K562 (cell line): ENCODE results near the gene BCCIP. TPM values are rescaled to one million over a fixed set of nuclear protein-coding genes. Genes with fewer than 3 reads are reported as not detected.
A peak's percentile ranks its signal among the peaks of the same experiment; 100 is the strongest.

Source experiments
- ATAC-seq: fragments of 200-7000 bp; cut with Tn5 transposase; 3 replicates; pipeline ENCODE4 v1.9.1; 2020; ENCODE audit warnings: moderate library complexity
- BruUV-seq: library from RNA; stranded (reverse); fragments of 400-500 nt; replicated peaks from 2 replicates; lab custom pipeline; 2021; lab: Mats Ljungman, UMichigan
- CTCF ChIA-PET: fragments of 300-600 bp; formaldehyde crosslinking; extraction: SDS; loops from one replicate; lab custom pipeline; 2021; ENCODE audit warnings: low intra/inter-chr PET ratio; lab: Yijun Ruan, JAX
- POLR2A ChIA-PET: fragments of 300-600, 350-650 bp; sonication (Branson Sonifier 250); formaldehyde crosslinking; extraction: SDS; loops from one replicate; lab custom pipeline; 2021; ENCODE audit warnings: antibody characterized with exemption, inconsistent platforms; lab: Yijun Ruan, JAX
- DNase-seq, 4 experiments: peaks; one replicate each; pipeline versions ENCODE4 v3.0.0 to v3.0.0-alpha.2; 2011 to 2018; ENCODE audit warnings: low spot score in 3 of 4, mixed read lengths in 3 of 4; ENCODE audit errors: extremely low read depth in 1 of 4
- FAIRE-seq: peaks from 2 replicates; lab custom pipeline; 2011; peaks lifted over from hg19 to GRCh38; lab: Jason Lieb, UNC
- H2AFZ ChIP-seq: 2 replicates; pipeline ENCODE4 v1.6.0; 2011; ENCODE audit warnings: low read depth, low read length, control low read depth, inconsistent platforms
- H3K27ac ChIP-seq: fragments of 200-600 bp; 3 replicates; pipeline ENCODE4 v1.8.0; 2011; ENCODE audit warnings: low read depth, mild to moderate bottlenecking, control low read depth, inconsistent platforms, low read length, moderate library complexity, mixed read lengths; ENCODE audit errors: extremely low read depth
- H3K27me3 ChIP-seq, 2 experiments: fragments of 300-600 bp in 1 of 2; 2 replicates in 1 of 2; 3 replicates in 1 of 2; pipeline versions ENCODE4 v1.6.0 to v1.8.0; 2011; ENCODE audit warnings: inconsistent platforms in 2 of 2, low read length in 2 of 2, mild to moderate bottlenecking in 1 of 2, mixed read lengths in 1 of 2, moderate library complexity in 1 of 2; ENCODE audit not compliant: control insufficient read depth in 2 of 2, insufficient read depth in 2 of 2
- H3K36me3 ChIP-seq: fragments of 300-600 bp; 3 replicates; pipeline ENCODE4 v1.8.0; 2011; ENCODE audit warnings: mild to moderate bottlenecking, low read length, inconsistent platforms; ENCODE audit not compliant: control insufficient read depth, insufficient read depth
- H3K4me1 ChIP-seq, 2 experiments: fragments of 200-600 bp in 1 of 2; replicated peaks in 1 of 2; 2 replicates in 1 of 2; 3 replicates in 1 of 2; pipeline versions ENCODE4 v1.5.1 to v1.8.0; 2011; ENCODE audit warnings: inconsistent platforms in 2 of 2, low read length in 2 of 2, mild to moderate bottlenecking in 1 of 2, mixed read lengths in 1 of 2, moderate library complexity in 1 of 2; ENCODE audit not compliant: control insufficient read depth in 2 of 2, insufficient read depth in 2 of 2
- H3K4me2 ChIP-seq: 2 replicates; pipeline ENCODE4 v1.6.1; 2011; ENCODE audit warnings: low read length, control low read depth, inconsistent platforms, mixed read lengths; ENCODE audit not compliant: insufficient read depth
- H3K4me3 ChIP-seq: fragments of 200-600 bp; sonication (generic), shearing (Covaris generic); 2 replicates; pipeline ENCODE4 v1.5.1; 2016; ENCODE audit warnings: control low read depth, inconsistent platforms
- H3K79me2 ChIP-seq: fragments of 200-600 bp; 3 replicates; pipeline ENCODE4 v1.8.0; 2011; ENCODE audit warnings: low read length, inconsistent platforms; ENCODE audit not compliant: control insufficient read depth, insufficient read depth
- H3K9ac ChIP-seq, 2 experiments: 2 replicates each; pipeline versions ENCODE4 v1.6.0 to v1.6.1; 2011; ENCODE audit warnings: low read depth in 2 of 2, low read length in 2 of 2, control low read depth in 1 of 2, inconsistent platforms in 1 of 2, mild to moderate bottlenecking in 1 of 2, mixed read lengths in 1 of 2; ENCODE audit not compliant: insufficient read depth in 1 of 2
- H3K9me1 ChIP-seq: one replicate; pipeline ENCODE4 v1.6.0; 2011; ENCODE audit warnings: inconsistent platforms, mild to moderate bottlenecking, low read length, moderate library complexity; ENCODE audit not compliant: control insufficient read depth, insufficient read depth
- H3K9me3 ChIP-seq: replicated peaks from 2 replicates; pipeline ENCODE4 v1.5.1; 2011; ENCODE audit warnings: low read depth, low read length, inconsistent platforms; ENCODE audit not compliant: control insufficient read depth, insufficient read depth
- H4K20me1 ChIP-seq: replicated peaks from 2 replicates; pipeline ENCODE4 v1.6.1; 2011; ENCODE audit warnings: low read length, inconsistent platforms, mixed read lengths; ENCODE audit not compliant: control insufficient read depth, insufficient read depth
- CEBPG ChIP-seq, 3 experiments: fragments of 200-800 bp in 1 of 3; sonication (Bioruptor generic) in 1 of 3; sonication (generic) in 1 of 3; formaldehyde crosslinking in 1 of 3; IDR thresholded peaks in 2 of 3; conservative IDR thresholded peaks in 1 of 3; 2 replicates each; pipeline versions ENCODE4 v1.6.1 to v1.8.0; 2016 to 2022; ENCODE audit warnings: missing compliant biosample characterization in 2 of 3, missing genetic modification characterization in 2 of 3, mild to moderate bottlenecking in 1 of 3, missing genetic modification reagents in 1 of 3
- FOSL1 ChIP-seq: fragments of 200-800 bp; sonication (Bioruptor generic); conservative IDR thresholded peaks from 2 replicates; pipeline ENCODE4 v1.6.1; 2016; ENCODE audit warnings: missing genetic modification characterization, missing compliant biosample characterization
- U2AF1 ChIP-seq: fragments of 200-400 bp; formaldehyde crosslinking; optimal IDR thresholded peaks from 2 replicates; pipeline ENCODE3; 2017; ENCODE audit warnings: mild to moderate bottlenecking, low read depth, low read length, moderate library complexity
- ZKSCAN8 ChIP-seq: fragments of 200-800 bp; sonication (Bioruptor generic); IDR thresholded peaks from 2 replicates; pipeline ENCODE4 v1.6.1; 2016; ENCODE audit warnings: missing genetic modification characterization, missing compliant biosample characterization
- ZNF121 ChIP-seq: sonication (generic); formaldehyde crosslinking; conservative IDR thresholded peaks from 2 replicates; pipeline ENCODE4 v1.8.0; 2022; ENCODE audit warnings: missing genetic modification reagents
- WGBS: fragments of 100-300 bp; shearing (Covaris generic); methylation state at CpG from one replicate; pipeline ENCODE4 v1.1.6; 2016; ENCODE audit warnings: low coverage, mixed read lengths; ENCODE audit not compliant: insufficient coverage; ENCODE audit errors: missing lambda C conversion rate; 5-methylcytosine and 5-hydroxymethylcytosine counted together
- in situ Hi-C: fragments of 300-500 bp; cut with MboI; formaldehyde crosslinking; loops from 4 replicates; pipeline ENCODE4 v1.15.0; 2018; ENCODE audit warnings: inconsistent platforms, mixed read lengths
- intact Hi-C: fragments of 100-400 bp; cut with micrococcal nuclease; formaldehyde crosslinking; loops from 2 replicates; pipeline ENCODE4 v1.14.2; 2022
- polyA plus RNA-seq, 8 experiments: library from polyadenylated mRNA; depleted of rRNA in 4 of 8; stranded (reverse) in 5 of 8; unstranded in 3 of 8; fragments of >200 nt; fragmentation: Nextera tagmentation in 2 of 8; fragmentation: Illumina TruSeq in 1 of 8; extraction: Ambion mirVana in 2 of 8; extraction: Trizol in 1 of 8; gene quantifications; 2 replicates each; pipeline versions ENCODE4 v1.2.1 to v1.2.3, GENCODE V29; 2011 to 2014; ENCODE audit warnings: inconsistent platforms in 1 of 8, missing spikeins in 1 of 8
- total RNA-seq, 7 experiments: library from RNA; depleted of rRNA in 6 of 7; stranded (reverse); fragments of >200 nt in 6 of 7; fragmentation: Illumina TruSeq in 2 of 7; extraction: Trizol in 2 of 7; gene quantifications; 2 replicates each; pipeline versions ENCODE4 v1.2.1 to v1.2.3, GENCODE V29; 2011 to 2021; ENCODE audit warnings: low replicate concordance in 1 of 7
- TF ChIP-seq, protein P1 (sequence below): sonication (generic); formaldehyde crosslinking; IDR thresholded peaks from 2 replicates; pipeline ENCODE4 v1.8.0; 2022; ENCODE audit warnings: mild to moderate bottlenecking, missing genetic modification reagents
- TF ChIP-seq, protein P2 (sequence below): fragments of 250-450 bp; sonication (Bioruptor Pico); IDR thresholded peaks from 2 replicates; pipeline ENCODE4 v1.9.0; 2021; ENCODE audit warnings: mild to moderate bottlenecking

The BCCIP gene
- total and polyA plus RNA-seq, 9 of the 15 experiments (the other 6 are each of a cell fraction or from before 2014, with no cell fraction given): 95.1 to 204 (median 163) TPM

DNA sequence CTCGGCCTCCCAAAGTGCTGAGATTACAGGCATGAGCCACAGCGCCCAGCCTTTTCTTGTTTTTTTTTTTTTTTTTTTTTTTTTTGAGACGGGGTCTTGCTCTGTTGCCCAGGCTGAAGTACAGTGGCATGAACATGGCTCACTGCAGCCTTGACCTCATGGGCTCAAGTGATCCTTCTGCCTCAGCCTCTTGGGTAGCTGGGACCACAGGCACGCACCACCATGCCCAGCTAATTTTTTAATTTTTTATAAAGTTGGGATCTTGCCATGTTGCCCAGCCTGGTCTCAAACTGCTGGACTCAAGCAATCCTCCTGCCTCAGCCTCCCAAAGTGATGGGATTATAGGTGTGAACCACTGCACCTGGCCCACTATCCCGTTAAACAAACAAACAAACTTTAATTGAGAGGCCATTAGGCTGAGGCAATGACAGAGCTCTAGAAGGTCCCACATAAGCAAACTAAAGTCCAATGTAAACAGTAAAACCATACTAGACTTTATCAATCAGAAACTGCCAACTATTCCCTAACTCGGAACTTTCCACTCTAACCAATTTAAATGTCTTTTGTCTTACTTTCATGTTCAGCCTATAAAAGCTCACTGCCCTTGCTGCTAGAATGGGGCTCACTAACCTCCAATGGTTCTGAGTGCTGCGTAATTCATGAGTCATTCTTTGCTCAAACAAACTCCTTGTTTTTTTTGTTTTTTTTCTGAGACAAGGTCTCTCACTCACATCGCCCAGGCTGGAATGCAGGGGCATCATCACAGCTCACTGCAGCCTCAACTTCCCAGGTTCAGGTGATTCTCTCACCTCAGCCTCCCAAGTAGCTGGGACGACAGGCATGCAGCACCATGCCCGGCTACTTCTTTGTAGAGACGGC is 55.9 kb downstream of the BCCIP start:
- no peak overlapping the region for H3K4me2 ChIP-seq
- BruUV-seq: no TSS peak
- H3K36me3 ChIP-seq: 0 out of 3 replicates have a peak, but pooled peaks cover 7% of the 10 kb centered on the region
- no peak overlapping the region for H3K4me3 ChIP-seq
- no peak overlapping the region for H3K27ac ChIP-seq
- no peaks in the 10 kb centered on the region for H3K9me1 ChIP-seq
- H3K79me2 ChIP-seq: no peaks in the 10 kb centered on the region
- in situ Hi-C loops: no loop called here
- peak; percentile 48 for FAIRE-seq
- ChIA-PET CTCF (no interaction called here), POLR2A (no interaction called here)
- no peak overlapping the region for H3K9ac ChIP-seq
- no peak for ATAC-seq
- intact Hi-C loops: no loop called here
- no peaks in the 10 kb centered on the region for H3K27me3 ChIP-seq
- no peaks in the 10 kb centered on the region for H3K9me3 ChIP-seq
- WGBS: 73% methylated on average over 10 of the region's 11 CpGs
- DNase-seq: no peak
- no peaks in the 10 kb centered on the region for H4K20me1 ChIP-seq
- no peaks in the 10 kb centered on the region for H3K4me1 ChIP-seq
- TF ChIP-seq U2AF1 (no peak), ZNF121 (CRISPR knock-in tag) (0 out of 2 replicates have a peak, but pooled peaks have one; percentile 39), ZKSCAN8 (CRISPR knock-in tag) (no peak), FOSL1 (tag) (peak; percentile 66)
- no peak overlapping the region for H2AFZ ChIP-seq

DNA sequence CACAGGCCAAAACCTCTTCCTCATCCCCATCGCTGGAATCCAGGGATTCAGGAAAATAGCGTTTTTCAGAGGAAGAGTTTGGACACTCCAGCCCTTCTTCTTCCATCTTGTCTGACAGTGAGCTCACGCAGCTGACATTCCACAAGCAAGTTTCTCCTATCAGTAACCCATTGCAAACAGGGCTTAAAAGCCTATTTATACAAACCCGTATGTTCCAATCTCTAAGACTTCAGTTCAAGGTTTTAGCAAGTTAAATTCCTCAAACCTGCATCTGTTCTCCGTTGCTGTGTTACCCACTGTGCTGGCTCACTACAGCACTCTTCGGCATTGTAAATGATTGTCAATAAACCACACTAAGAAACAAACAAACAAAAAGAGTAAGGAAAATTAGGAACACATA is 57.4 kb downstream of the BCCIP start:
- no peaks in the 10 kb centered on the region for H3K4me1 ChIP-seq
- DNase-seq: no peak
- CTCF ChIA-PET: no interaction called here
- no TSS peak for BruUV-seq
- no peak overlapping the region for H3K4me3 ChIP-seq
- POLR2A ChIA-PET: no interaction called here
- TF ChIP-seq, protein P1, sequence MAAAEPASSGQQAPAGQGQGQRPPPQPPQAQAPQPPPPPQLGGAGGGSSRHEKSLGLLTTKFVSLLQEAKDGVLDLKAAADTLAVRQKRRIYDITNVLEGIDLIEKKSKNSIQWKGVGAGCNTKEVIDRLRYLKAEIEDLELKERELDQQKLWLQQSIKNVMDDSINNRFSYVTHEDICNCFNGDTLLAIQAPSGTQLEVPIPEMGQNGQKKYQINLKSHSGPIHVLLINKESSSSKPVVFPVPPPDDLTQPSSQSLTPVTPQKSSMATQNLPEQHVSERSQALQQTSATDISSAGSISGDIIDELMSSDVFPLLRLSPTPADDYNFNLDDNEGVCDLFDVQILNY: no peak
- no peak for TF ChIP-seq CEBPG (CRISPR knock-in tag; IDR thresholded peaks at IDR 0.05)
- no peak for TF ChIP-seq CEBPG (tag; conservative IDR thresholded peaks at IDR 0.05 in 1 of 2, IDR thresholded peaks at IDR 0.05 in 1 of 2)
- TF ChIP-seq, protein P2, sequence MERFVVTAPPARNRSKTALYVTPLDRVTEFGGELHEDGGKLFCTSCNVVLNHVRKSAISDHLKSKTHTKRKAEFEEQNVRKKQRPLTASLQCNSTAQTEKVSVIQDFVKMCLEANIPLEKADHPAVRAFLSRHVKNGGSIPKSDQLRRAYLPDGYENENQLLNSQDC (CRISPR knock-in tag): no peak
- no peak for ATAC-seq
- no peak overlapping the region for H3K27ac ChIP-seq
- no peaks in the 10 kb centered on the region for H3K27me3 ChIP-seq
- H4K20me1 ChIP-seq: no peaks in the 10 kb centered on the region
- no peaks in the 10 kb centered on the region for H3K9me1 ChIP-seq
- WGBS: 66% methylated on average over 6 of the region's 6 CpGs
- intact Hi-C loops: no loop called here
- no peak overlapping the region for H3K4me2 ChIP-seq
- in situ Hi-C loops: no loop called here
- H3K79me2 ChIP-seq: no peaks in the 10 kb centered on the region
- no peak for FAIRE-seq
- 0 out of 3 replicates have a peak, but pooled peaks cover 4% of the 10 kb centered on the region for H3K36me3 ChIP-seq
- no peak overlapping the region for H3K9ac ChIP-seq
- no peaks in the 10 kb centered on the region for H3K9me3 ChIP-seq
- H2AFZ ChIP-seq: no peak overlapping the region
